Measurements from ENCODE around the gene ARID5A. TPM values are rescaled to one million over a fixed set of nuclear protein-coding genes. Genes with fewer than 3 reads are reported as not detected.

The ARID5A gene
- total and polyA plus RNA-seq, 9 of the 15 experiments (the other 6 are each of a cell fraction or from before 2014, with no cell fraction given) = 0.14 to 12.5 (median 3.0) TPM

- TF ChIP-seq MYC (IDR thresholded peaks at IDR 0.05; ENCODE audit: low read depth, low read length) = no peak
- no peak for TF ChIP-seq MYC (CRISPR knock-in tag; IDR thresholded peaks at IDR 0.05; ENCODE audit: borderline replicate concordance, low read depth)
- TF ChIP-seq, protein P1, sequence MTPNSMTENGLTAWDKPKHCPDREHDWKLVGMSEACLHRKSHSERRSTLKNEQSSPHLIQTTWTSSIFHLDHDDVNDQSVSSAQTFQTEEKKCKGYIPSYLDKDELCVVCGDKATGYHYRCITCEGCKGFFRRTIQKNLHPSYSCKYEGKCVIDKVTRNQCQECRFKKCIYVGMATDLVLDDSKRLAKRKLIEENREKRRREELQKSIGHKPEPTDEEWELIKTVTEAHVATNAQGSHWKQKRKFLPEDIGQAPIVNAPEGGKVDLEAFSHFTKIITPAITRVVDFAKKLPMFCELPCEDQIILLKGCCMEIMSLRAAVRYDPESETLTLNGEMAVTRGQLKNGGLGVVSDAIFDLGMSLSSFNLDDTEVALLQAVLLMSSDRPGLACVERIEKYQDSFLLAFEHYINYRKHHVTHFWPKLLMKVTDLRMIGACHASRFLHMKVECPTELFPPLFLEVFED (CRISPR knock-in tag; conservative IDR thresholded peaks at IDR 0.05) = no peak
- TF ChIP-seq GTF2B (IDR thresholded peaks at IDR 0.05; ENCODE audit: extremely low read depth, insufficient read length) = no peak
- TF ChIP-seq MGA (IDR thresholded peaks at IDR 0.05) = peak; percentile 63
- TF ChIP-seq KLF6 (CRISPR knock-in tag; IDR thresholded peaks at IDR 0.05; ENCODE audit: borderline replicate concordance) = no peak
- TF ChIP-seq ZNF778 (CRISPR knock-in tag; IDR thresholded peaks at IDR 0.05) = no peak
- TF ChIP-seq KAT2B (IDR thresholded peaks at IDR 0.05; ENCODE audit: low read depth, low read length) = no peak
- no peak for TF ChIP-seq RFX7 (CRISPR knock-in tag; IDR thresholded peaks at IDR 0.05)
- TF ChIP-seq MAZ (CRISPR knock-in tag; conservative IDR thresholded peaks at IDR 0.05 in 1 of 2, IDR thresholded peaks at IDR 0.05 in 1 of 2) = peak in 1 of 2 experiments; percentile 67; a peak in 3 of 4 replicates
- TF ChIP-seq STAG1 (CRISPR knock-in tag; IDR thresholded peaks at IDR 0.05; ENCODE audit: borderline replicate concordance) = peak; percentile 97
Observed at GRCh38 chr2:96509114-96509846, 27.3 kb upstream of the ARID5A start (continued).
